Erythroblast (primary cell): ENCODE measurements around the gene NUDT21.

ENCODE experiments used
- GATA1 ChIP-seq: IDR thresholded peaks from 2 replicates; pipeline ENCODE4 v1.6.1; 2011; ENCODE audit warnings: low read depth, mild to moderate bottlenecking, control low read depth, low read length, moderate library complexity
- POLR2A ChIP-seq: IDR thresholded peaks from 2 replicates; pipeline ENCODE4 v1.6.1; 2011; ENCODE audit warnings: mild to moderate bottlenecking, low read length

GRCh38 chr16:56466344-56466743, 15.2 kb upstream of the NUDT21 start:
- TF ChIP-seq POLR2A (no peak), GATA1 (no peak)
